Liver (tissue), 9 donors: Measurements from ENCODE around the gene TOM1L2. TPM values are rescaled to one million over a fixed set of nuclear protein-coding genes. Genes with fewer than 3 reads are reported as not detected.

ENCODE experiments used
- DNase-seq: peaks from one replicate; pipeline ENCODE4 v3.0.0-alpha.2; 2017; ENCODE audit warnings: low spot score
- H3K27ac ChIP-seq, 2 donors: one replicate each; pipeline ENCODE4 v1.7.0; 2013; ENCODE audit warnings: inconsistent platforms in 2 of 2, low read length in 2 of 2, control low read depth in 1 of 2, low read depth in 1 of 2, mild to moderate bottlenecking in 1 of 2
- H3K27me3 ChIP-seq, 4 donors: one replicate each; pipeline versions ENCODE4 v1.6.1 to v1.7.0; 2013; ENCODE audit warnings: low read length in 3 of 4, inconsistent platforms in 1 of 4, mild to moderate bottlenecking in 1 of 4, moderate library complexity in 1 of 4; ENCODE audit not compliant: control insufficient read depth in 4 of 4, insufficient read depth in 4 of 4
- H3K36me3 ChIP-seq, 4 donors: one replicate each; pipeline versions ENCODE4 v1.6.1 to v1.7.0; 2013; ENCODE audit warnings: low read length in 3 of 4, mild to moderate bottlenecking in 3 of 4, low read depth in 1 of 4, moderate library complexity in 1 of 4; ENCODE audit not compliant: control insufficient read depth in 4 of 4, insufficient read depth in 3 of 4
- H3K4me1 ChIP-seq, 4 donors: one replicate each; pipeline versions ENCODE4 v1.6.1 to v1.7.0; 2013; ENCODE audit warnings: low read length in 3 of 4, mild to moderate bottlenecking in 3 of 4, moderate library complexity in 1 of 4; ENCODE audit not compliant: control insufficient read depth in 4 of 4, insufficient read depth in 4 of 4
- H3K4me3 ChIP-seq, 3 donors: one replicate each; pipeline versions ENCODE4 v1.6.1 to v1.7.0; 2013; ENCODE audit warnings: low read length in 3 of 3, control low read depth in 1 of 3, low read depth in 1 of 3, mild to moderate bottlenecking in 1 of 3
- H3K9ac ChIP-seq, 2 donors: one replicate each; pipeline ENCODE4 v1.7.0; 2013; ENCODE audit warnings: low read length in 2 of 2, mild to moderate bottlenecking in 2 of 2, moderate library complexity in 2 of 2, control low read depth in 1 of 2, low read depth in 1 of 2
- H3K9me3 ChIP-seq, 4 donors: one replicate each; pipeline versions ENCODE4 v1.6.1 to v1.7.0; 2013; ENCODE audit warnings: low read length in 3 of 4; ENCODE audit not compliant: control insufficient read depth in 4 of 4
- EGR1 ChIP-seq, 2 donors: IDR thresholded peaks; 2 replicates each; pipeline ENCODE4 v1.6.1; 2016 to 2018; ENCODE audit warnings: antibody characterized with exemption in 2 of 2, low read depth in 2 of 2
- FOXA1 ChIP-seq: IDR thresholded peaks from 2 replicates; pipeline ENCODE4 v1.6.1; 2016; ENCODE audit warnings: antibody characterized with exemption
- FOXA2 ChIP-seq: IDR thresholded peaks from 2 replicates; pipeline ENCODE4 v1.6.1; 2016; ENCODE audit warnings: antibody characterized with exemption
- GABPA ChIP-seq, 2 donors: IDR thresholded peaks in 1 of 2; conservative IDR thresholded peaks in 1 of 2; 2 replicates each; pipeline ENCODE4 v1.6.1; 2016; ENCODE audit warnings: antibody characterized with exemption in 2 of 2, mild to moderate bottlenecking in 1 of 2, moderate library complexity in 1 of 2
- HNF4A ChIP-seq, 2 donors: conservative IDR thresholded peaks; 2 replicates each; pipeline ENCODE4 v1.6.1; 2016; ENCODE audit warnings: antibody characterized with exemption in 2 of 2, mild to moderate bottlenecking in 2 of 2
- HNF4G ChIP-seq: IDR thresholded peaks from 2 replicates; pipeline ENCODE4 v1.6.1; 2016; ENCODE audit warnings: antibody characterized with exemption
- JUND ChIP-seq, 2 donors: IDR thresholded peaks; 2 replicates each; pipeline ENCODE4 v1.6.1; 2016; ENCODE audit warnings: antibody characterized with exemption in 2 of 2
- NR2F2 ChIP-seq: IDR thresholded peaks from 2 replicates; pipeline ENCODE4 v1.6.1; 2016; ENCODE audit warnings: antibody characterized with exemption
- RAD21 ChIP-seq, 2 donors: IDR thresholded peaks; 2 replicates each; pipeline ENCODE4 v1.6.1; 2016; ENCODE audit warnings: antibody characterized with exemption in 2 of 2, mild to moderate bottlenecking in 2 of 2
- RXRA ChIP-seq, 2 donors: IDR thresholded peaks; 2 replicates each; pipeline ENCODE4 v1.6.1; 2017 to 2018; ENCODE audit warnings: antibody characterized with exemption in 2 of 2, mild to moderate bottlenecking in 1 of 2
- SP1 ChIP-seq: IDR thresholded peaks from 2 replicates; pipeline ENCODE4 v1.6.1; 2018; ENCODE audit warnings: antibody characterized with exemption, mild to moderate bottlenecking
- TAF1 ChIP-seq: conservative IDR thresholded peaks from 2 replicates; pipeline ENCODE4 v1.6.1; 2016; ENCODE audit warnings: antibody characterized with exemption, mild to moderate bottlenecking
- YY1 ChIP-seq: IDR thresholded peaks from 2 replicates; pipeline ENCODE4 v1.6.1; 2016; ENCODE audit warnings: antibody characterized with exemption, mild to moderate bottlenecking
- WGBS: extraction: QIAGEN DNeasy Blood & Tissue Kit; methylation state at CpG from one replicate; pipeline ENCODE4 v1.1.7; 2013; 5-methylcytosine and 5-hydroxymethylcytosine counted together
- polyA plus RNA-seq, 2 donors: library from polyadenylated mRNA; stranded (reverse) in 1 of 2; unstranded in 1 of 2; fragments of 200-250 nt in 1 of 2; fragments of >200 nt in 1 of 2; fragmentation: Nextera tagmentation in 1 of 2; extraction: Ambion mirVana in 1 of 2; gene quantifications; one replicate each; pipeline versions ENCODE4 v1.2.1 to v1.2.3, GENCODE V29; 2013 to 2015
- total RNA-seq, 2 donors: library from RNA; depleted of rRNA; stranded (reverse); fragments of >200 nt; gene quantifications; one replicate each; pipeline ENCODE4 v1.2.3, GENCODE V29; 2014
- TF ChIP-seq, protein P1 (sequence below): IDR thresholded peaks from 2 replicates; pipeline ENCODE4 v1.6.1; 2016; ENCODE audit warnings: antibody characterized with exemption
- TF ChIP-seq, protein P2 (sequence below): IDR thresholded peaks from 2 replicates; pipeline ENCODE4 v1.6.1; 2016; ENCODE audit warnings: antibody characterized with exemption
- TF ChIP-seq, protein P3 (sequence below): IDR thresholded peaks from 2 replicates; pipeline ENCODE4 v1.6.1; 2016; ENCODE audit warnings: antibody characterized with exemption
- TF ChIP-seq, protein P4 (sequence below): IDR thresholded peaks from 2 replicates; pipeline ENCODE4 v1.6.1; 2016; ENCODE audit warnings: antibody characterized with exemption, mild to moderate bottlenecking
- donor health status: healthy.
- donor health status: healthy.
- donor health status: healthy.
- donor health status: healthy.
- donor health status: healthy.

TOM1L2 gene
- total and polyA plus RNA-seq, 4 donors, result 5.0 to 24.0 (median 9.3) TPM

DNA sequence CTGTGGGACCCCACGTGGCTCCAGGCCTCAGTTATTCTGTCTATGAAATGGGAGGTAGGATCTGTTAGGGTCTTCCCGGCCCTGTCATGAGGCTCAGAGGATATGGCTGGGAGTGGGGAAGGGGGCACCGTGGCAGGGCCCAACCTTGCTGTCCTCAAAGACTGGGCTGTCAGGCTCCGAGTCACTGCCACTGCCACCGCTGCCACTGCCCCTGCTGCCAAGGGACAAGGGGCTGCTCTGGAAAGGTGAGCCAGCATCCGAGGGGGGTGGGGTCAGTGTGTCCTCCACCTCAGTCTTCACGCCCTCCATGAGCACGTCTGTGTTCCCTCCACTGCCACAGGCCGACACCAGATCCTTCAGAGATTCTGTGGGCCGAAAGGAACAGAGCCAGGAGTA, 154.7 kb downstream of the TOM1L2 start:
- Histone ChIP-seq H3K4me3 (no peak overlapping the region), H3K9me3 (no peaks in the 10 kb centered on the region), H3K4me1 (peaks cover 20 to 96% (median 53%) of the 10 kb centered on the region in 4 donors), H3K9ac (no peak overlapping the region), H3K36me3 (peaks cover 10 to 35% (median 25%) of the 10 kb centered on the region in 4 donors), H3K27ac (peak overlapping the region in 1 of 2 donors; percentile 34), H3K27me3 (no peaks in the 10 kb centered on the region)
- WGBS, result 76% methylated on average over 10 of the region's 10 CpGs
- DNase-seq, result no peak
- TF ChIP-seq NR2F2 (no peak), HNF4G (no peak), JUND (IDR thresholded peaks at IDR 0.05) (no peak), YY1 (no peak)

DNA sequence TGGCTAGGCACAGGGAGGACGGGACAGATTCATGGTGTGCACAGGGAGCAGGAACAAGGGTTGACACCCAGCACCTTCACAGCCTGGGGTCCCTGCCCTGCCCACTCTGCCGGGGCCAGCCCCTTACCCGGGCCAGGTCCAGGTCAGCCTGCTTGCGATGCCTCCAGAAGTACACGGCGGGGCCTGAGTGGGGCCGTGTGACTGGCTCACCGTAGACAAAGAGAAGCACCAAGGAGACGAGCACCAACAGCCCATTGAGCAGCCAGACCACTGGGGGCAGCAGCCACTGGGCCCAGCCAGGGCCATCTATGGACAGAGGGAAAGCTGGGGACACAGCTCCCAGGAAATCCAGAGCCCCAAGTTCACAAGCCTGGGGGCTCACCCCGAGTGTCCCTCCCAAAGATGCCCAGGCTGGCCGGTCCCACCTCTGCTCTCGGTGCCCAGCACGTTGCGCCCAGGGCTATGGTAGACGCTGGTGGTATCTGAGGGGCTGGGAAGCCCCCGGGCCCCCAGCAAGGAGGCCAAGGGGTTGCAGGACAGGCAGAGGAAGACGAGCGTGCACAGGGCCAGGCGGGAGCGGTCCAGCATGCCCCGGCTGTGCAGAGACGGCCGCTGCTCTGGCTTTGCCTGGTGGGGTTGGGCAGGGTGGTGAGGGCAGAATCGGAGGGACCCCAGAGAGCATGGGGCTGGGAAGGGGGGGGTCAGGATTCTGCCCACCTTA, 155.2 kb downstream of the TOM1L2 start:
- H3K27ac ChIP-seq, result peak overlapping the region; percentile 11 to 21
- WGBS, result 79% methylated on average over 24 of the region's 24 CpGs
- TF ChIP-seq FOXA2 (no peak), FOXA1 (no peak), HNF4G (no peak), SP1 (no peak), RXRA (IDR thresholded peaks at IDR 0.05) (no peak), HNF4A (conservative IDR thresholded peaks at IDR 0.05) (no peak), GABPA (IDR thresholded peaks at IDR 0.05 in 1 of 2, conservative IDR thresholded peaks at IDR 0.05 in 1 of 2) (no peak), EGR1 (IDR thresholded peaks at IDR 0.05; ENCODE audit: low read depth in 2 of 2) (no peak)
- TF ChIP-seq, protein P1, sequence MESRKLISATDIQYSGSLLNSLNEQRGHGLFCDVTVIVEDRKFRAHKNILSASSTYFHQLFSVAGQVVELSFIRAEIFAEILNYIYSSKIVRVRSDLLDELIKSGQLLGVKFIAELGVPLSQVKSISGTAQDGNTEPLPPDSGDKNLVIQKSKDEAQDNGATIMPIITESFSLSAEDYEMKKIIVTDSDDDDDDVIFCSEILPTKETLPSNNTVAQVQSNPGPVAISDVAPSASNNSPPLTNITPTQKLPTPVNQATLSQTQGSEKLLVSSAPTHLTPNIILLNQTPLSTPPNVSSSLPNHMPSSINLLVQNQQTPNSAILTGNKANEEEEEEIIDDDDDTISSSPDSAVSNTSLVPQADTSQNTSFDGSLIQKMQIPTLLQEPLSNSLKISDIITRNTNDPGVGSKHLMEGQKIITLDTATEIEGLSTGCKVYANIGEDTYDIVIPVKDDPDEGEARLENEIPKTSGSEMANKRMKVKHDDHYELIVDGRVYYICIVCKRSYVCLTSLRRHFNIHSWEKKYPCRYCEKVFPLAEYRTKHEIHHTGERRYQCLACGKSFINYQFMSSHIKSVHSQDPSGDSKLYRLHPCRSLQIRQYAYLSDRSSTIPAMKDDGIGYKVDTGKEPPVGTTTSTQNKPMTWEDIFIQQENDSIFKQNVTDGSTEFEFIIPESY, result no peak
- TF ChIP-seq, protein P2, sequence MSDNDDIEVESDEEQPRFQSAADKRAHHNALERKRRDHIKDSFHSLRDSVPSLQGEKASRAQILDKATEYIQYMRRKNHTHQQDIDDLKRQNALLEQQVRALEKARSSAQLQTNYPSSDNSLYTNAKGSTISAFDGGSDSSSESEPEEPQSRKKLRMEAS, result no peak
- peaks cover 23 to 96% (median 58%) of the 10 kb centered on the region in 4 donors for H3K4me1 ChIP-seq
- H3K4me3 ChIP-seq, result no peak overlapping the region
- H3K27me3 ChIP-seq, result no peaks in the 10 kb centered on the region
- peaks cover 10 to 35% (median 26%) of the 10 kb centered on the region in 4 donors for H3K36me3 ChIP-seq
- no peak overlapping the region for H3K9ac ChIP-seq
- DNase-seq, result no peak
- no peaks in the 10 kb centered on the region for H3K9me3 ChIP-seq

DNA sequence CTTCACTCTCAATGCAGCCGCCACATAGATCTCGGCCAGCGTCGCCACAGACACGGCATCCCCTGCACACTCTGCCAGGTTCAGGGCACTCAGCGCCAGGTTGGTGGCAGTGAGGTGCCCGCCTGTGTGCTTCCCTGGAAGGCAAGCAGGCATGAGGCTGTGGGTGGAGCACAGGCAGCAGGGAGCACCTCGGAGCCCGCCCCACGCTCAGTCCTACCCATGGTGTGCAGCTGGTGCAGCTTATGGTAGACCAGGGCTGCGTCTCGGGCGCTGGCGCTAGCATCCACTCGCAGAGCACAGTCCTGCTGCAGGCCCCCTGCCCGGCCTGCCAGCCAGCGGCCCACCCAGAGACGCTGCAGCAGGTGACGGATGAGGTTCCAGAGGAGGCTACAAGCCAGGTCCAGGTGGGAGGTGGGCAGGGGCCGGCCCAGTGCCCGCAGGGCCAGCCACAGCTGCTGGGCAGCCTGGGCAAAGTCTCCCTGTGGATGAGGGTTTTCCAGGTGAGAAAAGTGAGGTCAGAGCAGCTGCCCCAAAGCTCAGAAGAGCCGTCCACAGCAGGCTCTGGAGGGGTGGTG, 155.9 kb downstream of the TOM1L2 start:
- Histone ChIP-seq H3K4me1 (peaks cover 24 to 96% (median 62%) of the 10 kb centered on the region in 4 donors), H3K9ac (no peak overlapping the region), H3K9me3 (no peaks in the 10 kb centered on the region), H3K27me3 (no peaks in the 10 kb centered on the region), H3K4me3 (no peak overlapping the region), H3K36me3 (peaks cover 10 to 35% (median 26%) of the 10 kb centered on the region in 4 donors), H3K27ac (peak overlapping the region in 1 of 2 donors; percentile 42)
- TF ChIP-seq, protein P3, sequence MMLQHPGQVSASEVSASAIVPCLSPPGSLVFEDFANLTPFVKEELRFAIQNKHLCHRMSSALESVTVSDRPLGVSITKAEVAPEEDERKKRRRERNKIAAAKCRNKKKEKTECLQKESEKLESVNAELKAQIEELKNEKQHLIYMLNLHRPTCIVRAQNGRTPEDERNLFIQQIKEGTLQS, result no peak
- no peak for TF ChIP-seq TAF1
- TF ChIP-seq, protein P4, sequence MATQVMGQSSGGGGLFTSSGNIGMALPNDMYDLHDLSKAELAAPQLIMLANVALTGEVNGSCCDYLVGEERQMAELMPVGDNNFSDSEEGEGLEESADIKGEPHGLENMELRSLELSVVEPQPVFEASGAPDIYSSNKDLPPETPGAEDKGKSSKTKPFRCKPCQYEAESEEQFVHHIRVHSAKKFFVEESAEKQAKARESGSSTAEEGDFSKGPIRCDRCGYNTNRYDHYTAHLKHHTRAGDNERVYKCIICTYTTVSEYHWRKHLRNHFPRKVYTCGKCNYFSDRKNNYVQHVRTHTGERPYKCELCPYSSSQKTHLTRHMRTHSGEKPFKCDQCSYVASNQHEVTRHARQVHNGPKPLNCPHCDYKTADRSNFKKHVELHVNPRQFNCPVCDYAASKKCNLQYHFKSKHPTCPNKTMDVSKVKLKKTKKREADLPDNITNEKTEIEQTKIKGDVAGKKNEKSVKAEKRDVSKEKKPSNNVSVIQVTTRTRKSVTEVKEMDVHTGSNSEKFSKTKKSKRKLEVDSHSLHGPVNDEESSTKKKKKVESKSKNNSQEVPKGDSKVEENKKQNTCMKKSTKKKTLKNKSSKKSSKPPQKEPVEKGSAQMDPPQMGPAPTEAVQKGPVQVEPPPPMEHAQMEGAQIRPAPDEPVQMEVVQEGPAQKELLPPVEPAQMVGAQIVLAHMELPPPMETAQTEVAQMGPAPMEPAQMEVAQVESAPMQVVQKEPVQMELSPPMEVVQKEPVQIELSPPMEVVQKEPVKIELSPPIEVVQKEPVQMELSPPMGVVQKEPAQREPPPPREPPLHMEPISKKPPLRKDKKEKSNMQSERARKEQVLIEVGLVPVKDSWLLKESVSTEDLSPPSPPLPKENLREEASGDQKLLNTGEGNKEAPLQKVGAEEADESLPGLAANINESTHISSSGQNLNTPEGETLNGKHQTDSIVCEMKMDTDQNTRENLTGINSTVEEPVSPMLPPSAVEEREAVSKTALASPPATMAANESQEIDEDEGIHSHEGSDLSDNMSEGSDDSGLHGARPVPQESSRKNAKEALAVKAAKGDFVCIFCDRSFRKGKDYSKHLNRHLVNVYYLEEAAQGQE, result no peak
- TF ChIP-seq RAD21 (IDR thresholded peaks at IDR 0.05), result no peak
- TF ChIP-seq, protein P1, result no peak
- TF ChIP-seq, protein P2, result no peak
- TF ChIP-seq YY1, result no peak
- no peak for TF ChIP-seq GABPA (IDR thresholded peaks at IDR 0.05 in 1 of 2, conservative IDR thresholded peaks at IDR 0.05 in 1 of 2)
- TF ChIP-seq HNF4G, result no peak
- TF ChIP-seq NR2F2, result no peak
- no peak for TF ChIP-seq FOXA2
- TF ChIP-seq HNF4A (conservative IDR thresholded peaks at IDR 0.05), result no peak
- TF ChIP-seq EGR1 (IDR thresholded peaks at IDR 0.05; ENCODE audit: low read depth in 2 of 2), result no peak
- no peak for TF ChIP-seq JUND (IDR thresholded peaks at IDR 0.05)
- TF ChIP-seq FOXA1, result no peak
- 73% methylated on average over 22 of the region's 22 CpGs for WGBS
- no peak for DNase-seq
